GM10266 (cell line): Measurements from ENCODE around the gene UTP20.

Experiments
- DNase-seq: peaks from one replicate; pipeline ENCODE4 v3.0.0; 2012; ENCODE audit errors: extremely low spot score
- CTCF ChIP-seq: IDR thresholded peaks from 2 replicates; pipeline ENCODE4 v1.5.1; 2012; ENCODE audit warnings: mild to moderate bottlenecking, low read depth; ENCODE audit not compliant: control insufficient read depth, insufficient read depth; ENCODE audit errors: missing control alignments

UTP20 gene

GRCh38 chr12:101298426-101298825 lies 18.5 kb downstream of the UTP20 start:
- no peak for DNase-seq

GRCh38 chr12:101299346-101299745 lies 19.4 kb downstream of the UTP20 start:
- no peak for DNase-seq
- no peak for TF ChIP-seq CTCF

More at GRCh38 chr12:101298426-101298825, 18.5 kb downstream of the UTP20 start:
- no peak for TF ChIP-seq CTCF

GRCh38 chr12:101299931-101300330 lies 20.0 kb downstream of the UTP20 start:
- no peak for DNase-seq
- no peak for TF ChIP-seq CTCF

GRCh38 chr12:101302741-101303140 lies 22.8 kb downstream of the UTP20 start:
- no peak for DNase-seq
- no peak for TF ChIP-seq CTCF

GRCh38 chr12:101305226-101305779 lies 25.4 kb downstream of the UTP20 start:
- TF ChIP-seq CTCF: no peak
- no peak for DNase-seq

GRCh38 chr12:101305794-101306193 lies 25.9 kb downstream of the UTP20 start:
- TF ChIP-seq CTCF: no peak
- DNase-seq: no peak

GRCh38 chr12:101322480-101322879 lies 42.6 kb downstream of the UTP20 start:
- TF ChIP-seq CTCF: no peak

More at GRCh38 chr12:101322480-101322879, 42.6 kb downstream of the UTP20 start:
- no peak for DNase-seq
